ENCODE data around the gene SMOC2. TPM values are rescaled to one million over a fixed set of nuclear protein-coding genes. Genes with fewer than 3 reads are reported as not detected.

The SMOC2 gene
- total and polyA plus RNA-seq, 4 donors: 1.3 to 6.4 (median 4.6) TPM

GRCh38 chr6:168411130-168411529 lies 29.9 kb upstream of the SMOC2 start:
- Histone ChIP-seq H3K9ac (ENCODE audit: insufficient read depth in 1 of 2, low read length in 2 of 2) (no peak overlapping the region), H3K9me3 (ENCODE audit: control insufficient read depth in 4 of 4, insufficient read depth in 3 of 4, low read length in 3 of 4) (no peaks in the 10 kb centered on the region), H3K36me3 (ENCODE audit: control insufficient read depth in 4 of 4, insufficient read depth in 4 of 4, low read length in 4 of 4) (no peaks in the 10 kb centered on the region), H3K27ac (ENCODE audit: low read depth in 1 of 2, low read length in 1 of 2) (no peak overlapping the region), H3K4me3 (no peak overlapping the region), H3K27me3 (ENCODE audit: control insufficient read depth in 3 of 3, insufficient read depth in 3 of 3, low read length in 2 of 3) (no peaks in the 10 kb centered on the region), H3K4me1 (ENCODE audit: control insufficient read depth in 5 of 5, insufficient read depth in 5 of 5, low read length in 5 of 5) (peaks cover 0 to 14% (median 4%) of the 10 kb centered on the region in 5 donors)
- ATAC-seq (ENCODE audit: insufficient read depth, low FRiP score) (no peak), DNase-seq (peak in 1 of 3 donors; percentile 10)
- TF ChIP-seq, protein P1, sequence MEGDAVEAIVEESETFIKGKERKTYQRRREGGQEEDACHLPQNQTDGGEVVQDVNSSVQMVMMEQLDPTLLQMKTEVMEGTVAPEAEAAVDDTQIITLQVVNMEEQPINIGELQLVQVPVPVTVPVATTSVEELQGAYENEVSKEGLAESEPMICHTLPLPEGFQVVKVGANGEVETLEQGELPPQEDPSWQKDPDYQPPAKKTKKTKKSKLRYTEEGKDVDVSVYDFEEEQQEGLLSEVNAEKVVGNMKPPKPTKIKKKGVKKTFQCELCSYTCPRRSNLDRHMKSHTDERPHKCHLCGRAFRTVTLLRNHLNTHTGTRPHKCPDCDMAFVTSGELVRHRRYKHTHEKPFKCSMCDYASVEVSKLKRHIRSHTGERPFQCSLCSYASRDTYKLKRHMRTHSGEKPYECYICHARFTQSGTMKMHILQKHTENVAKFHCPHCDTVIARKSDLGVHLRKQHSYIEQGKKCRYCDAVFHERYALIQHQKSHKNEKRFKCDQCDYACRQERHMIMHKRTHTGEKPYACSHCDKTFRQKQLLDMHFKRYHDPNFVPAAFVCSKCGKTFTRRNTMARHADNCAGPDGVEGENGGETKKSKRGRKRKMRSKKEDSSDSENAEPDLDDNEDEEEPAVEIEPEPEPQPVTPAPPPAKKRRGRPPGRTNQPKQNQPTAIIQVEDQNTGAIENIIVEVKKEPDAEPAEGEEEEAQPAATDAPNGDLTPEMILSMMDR (IDR thresholded peaks at IDR 0.05; ENCODE audit: control extremely low read depth, extremely low read depth): no peak
- WGBS, 2 donors: 87% methylated on average over 21 of the region's 21 CpGs

DNA sequence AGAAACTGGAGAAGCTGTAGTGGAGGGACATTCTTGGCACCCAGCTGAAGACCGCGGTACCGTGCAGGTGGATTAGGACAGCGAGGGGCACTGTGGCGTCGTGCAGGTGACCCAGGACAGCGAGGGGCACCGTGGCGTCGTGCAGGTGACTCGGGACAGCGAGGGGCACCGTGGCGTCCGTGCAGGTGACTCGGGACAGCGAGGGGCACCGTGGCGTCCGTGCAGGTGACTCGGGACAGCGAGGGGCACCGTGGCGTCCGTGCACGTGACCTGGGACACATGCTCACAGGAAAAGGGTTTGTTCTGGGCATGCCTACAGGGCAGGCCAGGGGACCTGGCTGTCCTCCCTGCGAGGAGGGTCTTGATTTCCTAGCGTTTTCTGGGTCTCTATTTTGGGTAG lies 29.2 kb upstream of the SMOC2 start:
- peaks cover 0 to 14% (median 4%) of the 10 kb centered on the region in 5 donors for H3K4me1 ChIP-seq (ENCODE audit: control insufficient read depth in 5 of 5, insufficient read depth in 5 of 5, low read length in 5 of 5)
- H3K27me3 ChIP-seq (ENCODE audit: control insufficient read depth in 3 of 3, insufficient read depth in 3 of 3, low read length in 2 of 3): no peaks in the 10 kb centered on the region
- no peaks in the 10 kb centered on the region for H3K9me3 ChIP-seq (ENCODE audit: control insufficient read depth in 4 of 4, insufficient read depth in 3 of 4, low read length in 3 of 4)
- ATAC-seq (ENCODE audit: insufficient read depth, low FRiP score) (no peak), DNase-seq (no peak)
- no peaks in the 10 kb centered on the region for H3K36me3 ChIP-seq (ENCODE audit: control insufficient read depth in 4 of 4, insufficient read depth in 4 of 4, low read length in 4 of 4)
- H3K9ac ChIP-seq (ENCODE audit: insufficient read depth in 1 of 2, low read length in 2 of 2): no peak overlapping the region
- H3K4me3 ChIP-seq: no peak overlapping the region
- no peak overlapping the region for H3K27ac ChIP-seq (ENCODE audit: low read depth in 1 of 2, low read length in 1 of 2)
- TF ChIP-seq, protein P1 (IDR thresholded peaks at IDR 0.05; ENCODE audit: control extremely low read depth, extremely low read depth): no peak
- 93% methylated on average over 28 of the region's 28 CpGs for WGBS, 2 donors

- no peak for DNase-seq
- Histone ChIP-seq H3K27ac (ENCODE audit: low read depth in 1 of 2, low read length in 1 of 2) (no peak overlapping the region), H3K9me3 (ENCODE audit: control insufficient read depth in 4 of 4, insufficient read depth in 3 of 4, low read length in 3 of 4) (no peaks in the 10 kb centered on the region), H3K36me3 (ENCODE audit: control insufficient read depth in 4 of 4, insufficient read depth in 4 of 4, low read length in 4 of 4) (no peaks in the 10 kb centered on the region), H3K27me3 (ENCODE audit: control insufficient read depth in 3 of 3, insufficient read depth in 3 of 3, low read length in 2 of 3) (no peaks in the 10 kb centered on the region), H3K4me1 (ENCODE audit: control insufficient read depth in 5 of 5, insufficient read depth in 5 of 5, low read length in 5 of 5) (peaks cover 0 to 21% (median 4%) of the 10 kb centered on the region in 5 donors), H3K9ac (ENCODE audit: insufficient read depth in 1 of 2, low read length in 2 of 2) (no peak overlapping the region), H3K4me3 (no peak overlapping the region)
- TF ChIP-seq, protein P1 (IDR thresholded peaks at IDR 0.05; ENCODE audit: control extremely low read depth, extremely low read depth): no peak
- no peak for ATAC-seq (ENCODE audit: insufficient read depth, low FRiP score)
- 95% methylated on average over 18 of the region's 18 CpGs for WGBS, 2 donors
Measured at GRCh38 chr6:168412456-168412855, 28.5 kb upstream of the SMOC2 start.

All from lung (tissue), 12 donors.